HG03521 (cell line): Measurements from ENCODE around the gene ATP1A2.

Source experiments
- ATAC-seq: cut with Tn5 transposase; IDR thresholded peaks from one replicate; pipeline ENCODE4 v1.9.1; 2021; ENCODE audit warnings: mild to moderate bottlenecking, moderate library complexity; ENCODE audit not compliant: unreplicated experiment

The ATP1A2 gene

DNA sequence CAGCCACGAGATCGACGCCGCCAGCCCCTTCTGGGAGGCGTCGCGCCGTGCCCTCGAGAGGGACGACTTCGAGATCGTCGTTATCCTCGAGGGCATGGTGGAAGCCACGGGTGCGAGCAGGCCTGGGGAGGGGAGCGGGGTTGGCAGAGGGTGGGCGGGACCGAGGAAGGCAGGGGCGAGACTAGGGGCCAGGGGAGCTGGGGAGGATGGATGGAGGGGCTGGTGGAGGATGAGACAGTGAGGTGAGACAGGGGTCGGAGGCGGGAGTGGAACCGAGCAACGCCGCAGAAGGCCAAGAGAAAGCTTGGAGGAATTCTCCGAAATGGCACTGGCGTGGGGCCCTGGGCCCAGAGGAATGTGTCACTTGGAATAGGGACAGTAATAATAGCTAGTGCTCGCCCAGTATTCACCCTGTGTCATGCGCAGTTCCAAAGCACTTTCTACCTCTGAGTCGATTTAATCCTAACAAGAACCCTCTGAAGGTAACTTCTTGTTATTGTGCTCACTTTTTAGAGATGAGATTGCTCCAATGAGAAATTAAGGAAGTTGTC, 30.7 kb upstream of the ATP1A2 start:
- ATAC-seq: no peak

- no peak for ATAC-seq
These were observed 29.7 kb upstream of the ATP1A2 start for GRCh38 chr1:160085686-160086455.

DNA sequence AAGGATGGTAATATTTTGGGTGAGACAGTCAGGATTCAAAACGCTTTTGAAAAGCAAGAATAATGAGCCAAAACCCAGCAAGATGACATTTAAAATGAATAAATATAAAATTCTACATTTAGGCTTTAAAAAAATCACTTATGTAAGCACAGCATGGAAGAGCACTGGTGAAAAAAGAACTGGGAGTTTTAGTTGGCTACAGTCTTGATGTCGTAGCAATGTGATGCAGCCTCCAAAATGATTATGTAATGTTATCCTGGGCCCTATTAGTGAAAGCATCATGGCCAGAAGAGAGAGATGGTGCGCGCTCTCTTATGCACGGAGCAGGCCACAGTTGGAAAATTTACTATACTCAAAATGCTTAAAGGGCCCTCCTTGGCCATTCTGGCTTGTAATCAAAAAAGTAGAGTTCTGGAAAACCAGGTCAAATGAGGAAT, 29.1 kb upstream of the ATP1A2 start:
- no peak for ATAC-seq

- no peak for ATAC-seq
These were observed 28.4 kb upstream of the ATP1A2 start for GRCh38 chr1:160087118-160087662.

DNA sequence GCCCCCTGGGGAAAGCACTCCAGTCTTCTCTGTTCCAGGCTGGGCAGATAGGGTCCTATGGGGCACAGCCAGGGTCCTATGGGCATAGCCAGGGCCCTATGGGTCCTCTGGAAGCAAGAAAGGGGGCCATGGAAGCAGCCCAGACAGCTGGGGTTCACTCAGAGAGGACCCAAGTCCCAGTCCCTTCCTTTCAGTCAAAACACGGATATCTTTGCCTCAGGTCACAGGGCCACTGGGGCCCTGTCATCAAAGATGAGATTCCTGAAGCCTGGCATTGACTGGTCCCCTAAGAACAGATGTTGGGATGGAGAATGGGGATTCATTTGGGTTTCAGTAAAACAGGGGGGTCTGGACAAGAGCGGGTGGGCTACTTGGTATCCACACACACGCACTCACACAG, 25.7 kb upstream of the ATP1A2 start:
- no peak for ATAC-seq

GRCh38 chr1:160090760-160091159, 24.8 kb upstream of the ATP1A2 start:
- ATAC-seq: no peak

GRCh38 chr1:160091666-160092223, 23.8 kb upstream of the ATP1A2 start:
- ATAC-seq: no peak

GRCh38 chr1:160092366-160093068, 23.0 kb upstream of the ATP1A2 start:
- ATAC-seq: no peak

- ATAC-seq: no peak
These were observed 22.5 kb upstream of the ATP1A2 start for GRCh38 chr1:160093069-160093395.

GRCh38 chr1:160093624-160094290, 21.8 kb upstream of the ATP1A2 start:
- no peak for ATAC-seq

DNA sequence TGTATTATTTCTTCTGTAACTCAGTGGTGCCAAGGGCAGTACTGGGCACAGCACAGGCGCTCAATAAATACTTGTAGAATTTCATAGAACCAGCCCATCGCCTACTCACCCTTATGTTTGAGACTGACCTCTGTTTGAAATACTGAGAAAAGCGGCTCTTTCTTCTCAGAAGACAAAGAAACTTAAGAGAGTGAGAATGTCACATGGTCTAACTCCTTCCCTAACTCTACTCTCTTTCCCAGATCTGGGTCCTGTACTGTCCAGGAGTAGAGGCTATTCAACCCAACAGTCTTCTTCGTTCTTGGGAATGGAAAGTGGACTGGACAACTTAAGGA, 21.3 kb upstream of the ATP1A2 start:
- no peak for ATAC-seq

- no peak for ATAC-seq
These were observed 20.8 kb upstream of the ATP1A2 start for GRCh38 chr1:160094806-160095205.

GRCh38 chr1:160095382-160096105, 20.0 kb upstream of the ATP1A2 start:
- ATAC-seq: no peak

- ATAC-seq: no peak
These were observed 19.1 kb upstream of the ATP1A2 start for GRCh38 chr1:160096274-160097116.

- ATAC-seq: no peak
These were observed 18.2 kb upstream of the ATP1A2 start for GRCh38 chr1:160097151-160097910.

DNA sequence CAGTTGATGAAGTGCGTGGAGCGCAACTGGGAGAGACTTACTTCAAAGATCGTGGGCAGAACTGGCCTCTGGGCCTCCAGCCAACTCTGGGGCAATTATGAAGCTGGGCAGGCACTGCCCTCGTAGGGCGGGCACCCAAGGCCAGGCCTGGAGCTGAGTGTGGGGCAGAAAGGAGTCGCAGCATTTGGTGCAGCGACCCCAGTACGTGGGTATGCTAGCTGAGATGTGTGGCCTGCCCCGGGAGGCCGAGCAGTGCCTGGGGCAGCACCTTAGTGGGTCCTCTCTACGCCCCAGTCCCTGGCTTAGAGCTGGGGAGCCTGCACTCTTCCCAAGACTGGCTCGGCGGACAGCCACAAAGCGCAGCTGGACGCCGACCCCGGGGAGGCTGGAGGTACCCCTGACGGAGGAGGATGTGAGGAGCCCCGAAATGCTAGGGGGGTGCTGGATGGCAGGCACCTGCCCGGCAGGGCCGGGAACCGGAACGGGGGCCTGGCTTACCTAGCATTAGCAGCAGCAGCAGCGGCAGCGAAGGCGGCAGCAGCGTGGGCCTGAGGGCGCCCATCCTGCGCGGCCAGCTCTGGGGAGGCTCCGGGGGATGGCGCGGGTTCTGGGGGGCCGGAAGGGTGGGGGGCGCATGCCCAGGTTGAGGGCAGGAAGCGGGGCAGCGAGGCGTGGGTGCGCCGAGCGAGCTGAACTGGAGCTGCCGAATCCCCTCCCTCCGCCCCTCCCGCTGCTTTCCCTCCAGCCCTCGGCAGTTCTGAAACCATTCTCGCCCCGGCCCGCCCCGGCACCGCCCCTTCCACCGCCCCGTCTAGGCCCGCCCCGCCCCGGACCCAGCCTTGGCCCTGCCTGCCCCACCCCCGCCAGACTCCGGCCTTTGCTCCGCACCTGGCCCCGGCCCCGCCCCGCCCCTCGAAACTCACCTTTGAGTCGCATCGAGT, 17.4 kb upstream of the ATP1A2 start, which contains the start of gene IGSF8:
Gene IGSF8 (minus strand): TSS at position 709 of the 941 bp plus-strand sequence. CDS start 147 bp downstream, at position 562.
- ATAC-seq: peak; percentile 54

DNA sequence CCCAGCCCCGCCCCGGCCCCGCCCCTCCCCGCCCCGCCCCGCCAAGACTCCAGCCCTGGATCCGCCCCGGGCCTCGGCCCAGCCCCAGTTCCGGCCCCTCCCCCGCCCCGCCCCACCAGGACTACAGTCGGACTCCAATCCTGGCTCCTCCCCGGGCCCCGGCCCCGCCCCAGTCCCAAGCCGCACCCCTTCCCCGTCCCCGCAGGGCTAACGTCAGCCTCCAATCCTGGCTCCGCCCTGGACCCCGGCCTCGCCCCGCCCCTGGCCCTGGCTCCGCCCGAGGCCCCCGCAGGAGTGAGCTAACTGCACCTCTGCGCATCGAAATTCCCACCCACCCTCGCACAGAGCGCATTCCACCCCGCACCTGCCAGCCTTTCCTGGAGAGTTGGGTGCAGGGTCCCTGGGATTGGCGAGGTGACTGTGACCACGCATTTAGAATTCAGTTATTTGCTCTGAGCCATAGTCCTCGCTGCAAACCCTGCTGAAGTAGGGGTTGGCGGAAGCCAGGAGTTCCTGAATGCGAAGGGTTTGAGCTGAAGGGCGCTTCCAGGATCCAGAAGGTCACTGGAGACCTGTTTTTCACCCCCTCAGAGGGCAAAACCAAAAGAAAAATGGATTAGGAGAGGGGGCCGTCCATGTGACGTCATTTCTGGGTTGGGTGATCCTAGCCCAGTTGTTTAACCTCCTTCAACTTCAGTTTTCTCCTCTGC, 16.6 kb upstream of the ATP1A2 start:
- ATAC-seq: peak; percentile 83
